NCI-H2107 (cell line): ENCODE results near the gene KRTAP2-1.
"Not testable (repeated sequence)": the region's sequence is repeated elsewhere in the genome, so short reads cannot be mapped to it uniquely, and the experiment has no call there.

Source experiments
- DNase-seq: peaks from one replicate; lab custom pipeline; 2025; lab: John Stamatoyannopoulos, UW

Gene KRTAP2-1

GRCh38 chr17:41012326-41013120, 34.6 kb downstream of the KRTAP2-1 start:
- DNase-seq, result no peak

GRCh38 chr17:41010441-41010840, 36.7 kb downstream of the KRTAP2-1 start:
- no peak for DNase-seq

- DNase-seq, result no peak
Observed at GRCh38 chr17:41009936-41010335, 37.2 kb downstream of the KRTAP2-1 start.

- DNase-seq, result no peak
Observed at GRCh38 chr17:41009301-41009760, 37.8 kb downstream of the KRTAP2-1 start.

- DNase-seq, result peak; percentile 70
Observed at GRCh38 chr17:41008811-41009210, 38.3 kb downstream of the KRTAP2-1 start, which contains the start of gene KRTAP3-1. Gene KRTAP3-1, minus strand, starts transcription at chr17:41009128. Its CDS starts 54 bp downstream, at chr17:41009074.

GRCh38 chr17:41004397-41004796, 42.7 kb downstream of the KRTAP2-1 start:
- no peak for DNase-seq

- DNase-seq, result no peak
Observed at GRCh38 chr17:41003926-41004325, 43.2 kb downstream of the KRTAP2-1 start.

GRCh38 chr17:41002814-41003213, 44.3 kb downstream of the KRTAP2-1 start:
- no peak for DNase-seq

GRCh38 chr17:41001795-41002194, 45.3 kb downstream of the KRTAP2-1 start:
- DNase-seq, result no peak

GRCh38 chr17:40999563-40999962, 47.6 kb downstream of the KRTAP2-1 start, which contains the start of gene KRTAP3-2:
Gene KRTAP3-2, minus strand, starts transcription at chr17:40999906. Its CDS starts 53 bp downstream, at chr17:40999853.
- not testable (repeated sequence) for DNase-seq

- DNase-seq, result no peak
Observed at GRCh38 chr17:40997361-40997760, 49.8 kb downstream of the KRTAP2-1 start.

- DNase-seq, result no peak
Observed at GRCh38 chr17:40996829-40997228, 50.3 kb downstream of the KRTAP2-1 start.
